GM12878 (cell line): ENCODE measurements around the gene XYLB. TPM values are rescaled to one million over a fixed set of nuclear protein-coding genes. Genes with fewer than 3 reads are reported as not detected.

Experiments used
- ATAC-seq: fragments of 200-7000 bp; cut with Tn5 transposase; 3 replicates; pipeline ENCODE4 v1.9.1; 2020; ENCODE audit warnings: mild to moderate bottlenecking, moderate library complexity
- BruUV-seq: library from RNA; stranded (reverse); fragments of 400-500 nt; replicated peaks from 2 replicates; lab custom pipeline; 2021; lab: Mats Ljungman, UMichigan
- CTCF ChIA-PET: fragments of 300-600 bp; sonication (Branson Sonifier 250); formaldehyde crosslinking; extraction: SDS; loops from one replicate; lab custom pipeline; 2021; ENCODE audit warnings: inconsistent platforms; lab: Yijun Ruan, JAX
- POLR2A ChIA-PET: fragments of 350-600 bp; formaldehyde crosslinking; extraction: SDS; loops from one replicate; lab custom pipeline; 2021; ENCODE audit warnings: inconsistent platforms; lab: Charles Lee
- RAD21 ChIA-PET: fragments of 300-600 bp; sonication (Branson Sonifier 250); formaldehyde crosslinking; loops from one replicate; lab custom pipeline; 2023; ENCODE audit warnings: antibody characterized with exemption; ENCODE audit not compliant: unreplicated experiment; lab: Charles Lee
- SMC1A ChIA-PET: fragments of 300-600 bp; sonication (Branson Sonifier 250); formaldehyde crosslinking; loops from one replicate; lab custom pipeline; 2023; ENCODE audit not compliant: unreplicated experiment, uncharacterized antibody; lab: Charles Lee
- DNase-seq: peaks from one replicate; pipeline ENCODE4 v3.0.0-alpha.2; 2011; ENCODE audit warnings: low read depth, low spot score
- FAIRE-seq: peaks from 3 replicates; lab custom pipeline; 2011; peaks lifted over from hg19 to GRCh38; lab: Jason Lieb, UNC
- H2AFZ ChIP-seq: 2 replicates; pipeline ENCODE4 v1.6.0; 2011; ENCODE audit warnings: low read depth, low read length, control low read depth; ENCODE audit not compliant: control insufficient read depth
- H3K27ac ChIP-seq: 2 replicates; pipeline ENCODE4 v1.5.1; 2011; ENCODE audit warnings: control low read depth; ENCODE audit not compliant: control insufficient read depth, insufficient read depth
- H3K27me3 ChIP-seq, 2 experiments: replicated peaks in 1 of 2; 2 replicates each; pipeline versions ENCODE4 v1.6.0 to v1.6.1; 2011; ENCODE audit warnings: low read length in 1 of 2; ENCODE audit not compliant: control insufficient read depth in 2 of 2, insufficient read depth in 2 of 2
- H3K36me3 ChIP-seq, 2 experiments: 2 replicates each; pipeline ENCODE4 v1.5.1; 2011; ENCODE audit warnings: low read length in 1 of 2; ENCODE audit not compliant: control insufficient read depth in 2 of 2, insufficient read depth in 2 of 2
- H3K4me1 ChIP-seq: 2 replicates; pipeline ENCODE4 v1.6.1; 2011; ENCODE audit warnings: mild to moderate bottlenecking, low read length, moderate library complexity, mixed read lengths; ENCODE audit not compliant: control insufficient read depth, insufficient read depth
- H3K4me2 ChIP-seq: 2 replicates; pipeline ENCODE4 v1.6.0; 2011; ENCODE audit warnings: control low read depth; ENCODE audit not compliant: control insufficient read depth, insufficient read depth
- H3K4me3 ChIP-seq: fragments of 200-600 bp; sonication (generic); 2 replicates; pipeline ENCODE4 v1.5.1; 2016
- H3K79me2 ChIP-seq: 2 replicates; pipeline ENCODE4 v1.6.0; 2011; ENCODE audit warnings: low read length; ENCODE audit not compliant: control insufficient read depth, insufficient read depth
- H3K9ac ChIP-seq: 2 replicates; pipeline ENCODE4 v1.8.0; 2011; ENCODE audit warnings: low read length, control low read depth, mixed read lengths; ENCODE audit not compliant: control insufficient read depth, insufficient read depth
- H3K9me3 ChIP-seq: replicated peaks from 3 replicates; pipeline ENCODE4 v1.5.1; 2011; ENCODE audit warnings: mild to moderate bottlenecking, low read length; ENCODE audit not compliant: control insufficient read depth, insufficient read depth
- H4K20me1 ChIP-seq: 2 replicates; pipeline ENCODE4 v1.6.0; 2011; ENCODE audit not compliant: control insufficient read depth, insufficient read depth
- BRCA1 ChIP-seq: IDR thresholded peaks from 2 replicates; pipeline ENCODE4 v1.6.1; 2011; ENCODE audit warnings: low read depth, low read length, improper control_type of control experiment
- E4F1 ChIP-seq: fragments of 450-650 bp; IDR thresholded peaks from 2 replicates; pipeline ENCODE4 v1.6.1; 2018; ENCODE audit warnings: borderline replicate concordance, mild to moderate bottlenecking; ENCODE audit not compliant: partially characterized antibody
- GATAD2B ChIP-seq: fragments of 450-650 bp; conservative IDR thresholded peaks from 2 replicates; pipeline ENCODE4 v1.6.1; 2017; ENCODE audit warnings: low read depth, mild to moderate bottlenecking, moderate library complexity
- HCFC1 ChIP-seq: fragments of 150-350 bp; IDR thresholded peaks from 2 replicates; pipeline ENCODE4 v1.6.1; 2014; ENCODE audit warnings: low read length
- IRF4 ChIP-seq: IDR thresholded peaks from 2 replicates; pipeline ENCODE4 v1.6.1; 2011; ENCODE audit warnings: low read depth, low read length
- KDM1A ChIP-seq: fragments of 200-600 bp; sonication (generic); IDR thresholded peaks from 2 replicates; pipeline ENCODE4 v1.6.1; 2016; ENCODE audit warnings: borderline replicate concordance
- MYB ChIP-seq: fragments of 150-350 bp; IDR thresholded peaks from 2 replicates; pipeline ENCODE4 v1.6.1; 2014; ENCODE audit warnings: mild to moderate bottlenecking, low read depth, low read length, borderline replicate concordance
- PAX5 ChIP-seq: IDR thresholded peaks from 2 replicates; pipeline ENCODE4 v1.6.1; 2011; ENCODE audit warnings: low read depth, low read length, borderline replicate concordance
- PAX8 ChIP-seq: fragments of 450-650 bp; IDR thresholded peaks from 2 replicates; pipeline ENCODE4 v1.6.1; 2017; ENCODE audit warnings: mild to moderate bottlenecking, moderate library complexity
- PBX3 ChIP-seq: IDR thresholded peaks from 2 replicates; pipeline ENCODE4 v1.6.1; 2011; ENCODE audit warnings: mild to moderate bottlenecking, low read depth, low read length, moderate library complexity; ENCODE audit not compliant: insufficient replicate concordance
- POLR2AphosphoS2 ChIP-seq: IDR thresholded peaks from 2 replicates; pipeline ENCODE4 v1.6.1; 2011; ENCODE audit warnings: low read depth, mild to moderate bottlenecking, low read length, improper control_type of control experiment, moderate library complexity
- RAD51 ChIP-seq: fragments of 450-650 bp; IDR thresholded peaks from 2 replicates; pipeline ENCODE4 v1.6.1; 2016; ENCODE audit warnings: moderate library complexity, mild to moderate bottlenecking, inconsistent platforms
- RUNX3 ChIP-seq: IDR thresholded peaks from 2 replicates; pipeline ENCODE4 v1.6.1; 2012; ENCODE audit warnings: low read length, inconsistent platforms
- STAT3 ChIP-seq: IDR thresholded peaks from 2 replicates; pipeline ENCODE4 v1.6.1; 2011; ENCODE audit warnings: low read depth, low read length, improper control_type of control experiment
- TBL1XR1 ChIP-seq: IDR thresholded peaks from 2 replicates; pipeline ENCODE4 v1.6.1; 2012; ENCODE audit warnings: low read depth, low read length, improper control_type of control experiment
- ZBTB11 ChIP-seq: fragments of 450-650 bp; formaldehyde crosslinking; IDR thresholded peaks from 2 replicates; pipeline ENCODE4 v1.5.0; 2022; ENCODE audit warnings: mild to moderate bottlenecking, missing genetic modification characterization
- WGBS: methylation state at CpG from one replicate; pipeline ENCODE4 v1.1.6; 2016; ENCODE audit warnings: low lambda C conversion rate; ENCODE audit not compliant: insufficient replicate concordance, insufficient coverage; ENCODE audit errors: missing lambda C conversion rate; 5-methylcytosine and 5-hydroxymethylcytosine counted together
- in situ Hi-C: fragments of 300-500 bp; cut with MboI; formaldehyde crosslinking; loops from 9 replicates; pipeline ENCODE4 v1.14.3; 2018; ENCODE audit warnings: mixed read lengths
- intact Hi-C: fragments of 100-400 bp; cut with micrococcal nuclease; formaldehyde crosslinking; loops from one replicate; pipeline ENCODE4 v1.14.2; 2022; ENCODE audit not compliant: unreplicated experiment
- polyA plus RNA-seq, 11 experiments: library from polyadenylated mRNA; depleted of rRNA in 4 of 11; unstranded in 6 of 11; stranded (reverse) in 5 of 11; fragments of >200 nt; fragmentation: Nextera tagmentation in 4 of 11; fragmentation: Illumina TruSeq in 1 of 11; extraction: Ambion mirVana in 4 of 11; extraction: Trizol in 1 of 11; gene quantifications; 1 replicate in 1 of 11; 2 replicates in 10 of 11; pipeline versions ENCODE4 v1.2.1 to v1.2.3, GENCODE V29; 2011 to 2016; ENCODE audit warnings: inconsistent platforms in 2 of 11, missing spikeins in 2 of 11, low read depth in 1 of 11
- total RNA-seq, 4 experiments: library from RNA; depleted of rRNA in 3 of 4; stranded (reverse); fragments of >200 nt in 3 of 4; fragmentation: Illumina TruSeq in 1 of 4; extraction: Trizol in 1 of 4; gene quantifications; 2 replicates each; pipeline versions ENCODE4 v1.2.1 to v1.2.3, GENCODE V29; 2013 to 2021

Gene XYLB
- total and polyA plus RNA-seq, 10 of the 15 experiments (the other 5 are each of a cell fraction or from before 2014, with no cell fraction given), result 0.60 to 6.1 (median 3.5) TPM

- TF ChIP-seq KDM1A, result no peak
- no peak for TF ChIP-seq PAX5
These were observed 35.1 kb upstream of the XYLB start (continued) for GRCh38 chr3:38311476-38311875.

GRCh38 chr3:38311941-38312340 is 34.6 kb upstream of the XYLB start:
- ChIA-PET RAD21 (no interaction called here), SMC1A (interaction anchor here (0.6 kb wide), 1 partner anchor 317 kb away, joined by 3 read pairs; no protein-coding TSS in a partner anchor), CTCF (no interaction called here), POLR2A (no interaction called here)
- in situ Hi-C loops, result no loop called here
- Histone ChIP-seq H3K9ac (no peak overlapping the region), H3K36me3 (no peaks in the 10 kb centered on the region), H4K20me1 (no peaks in the 10 kb centered on the region), H3K27ac (no peak overlapping the region), H3K4me3 (no peak overlapping the region), H3K9me3 (no peaks in the 10 kb centered on the region), H3K4me2 (no peak overlapping the region), H3K4me1 (no peaks in the 10 kb centered on the region), H3K27me3 (peaks cover 0 to 3% of the 10 kb centered on the region in 2 experiments; a peak in 1 of 4 replicates), H3K79me2 (no peaks in the 10 kb centered on the region), H2AFZ (no peak overlapping the region)
- intact Hi-C loops, result no loop called here
- no peak for ATAC-seq
- FAIRE-seq, result no peak
- BruUV-seq, result no TSS peak
- DNase-seq, result no peak
- WGBS, result 0% methylated on average over 2 of the region's 2 CpGs
- TF ChIP-seq RUNX3, result no peak
- no peak for TF ChIP-seq IRF4
- no peak for TF ChIP-seq BRCA1
- TF ChIP-seq RAD51, result no peak
- TF ChIP-seq TBL1XR1, result no peak
- no peak for TF ChIP-seq STAT3
- no peak for TF ChIP-seq HCFC1
- no peak for TF ChIP-seq GATAD2B
- TF ChIP-seq PAX8, result no peak
- TF ChIP-seq POLR2AphosphoS2, result no peak
- TF ChIP-seq MYB, result no peak
- TF ChIP-seq ZBTB11 (CRISPR knock-in tag), result no peak
- no peak for TF ChIP-seq PBX3
- TF ChIP-seq E4F1, result no peak
